Spleen (tissue), 7 donors: ENCODE measurements around the gene FCSK.

Experiments
- POLR2AphosphoS5 ChIP-seq, 3 donors: sonication (generic); formaldehyde crosslinking; IDR thresholded peaks; one replicate each; pipeline ENCODE4 v1.5.1; 2017; ENCODE audit warnings: antibody characterized with exemption in 3 of 3
- TF ChIP-seq, protein P1 (sequence below), 11 experiments: fragments of 200-600 bp in 7 of 11; fragments of 450-650 bp in 4 of 11; sonication (generic) in 4 of 11; IDR thresholded peaks in 8 of 11; conservative IDR thresholded peaks in 3 of 11; 1 replicate in 7 of 11; 2 replicates in 4 of 11; pipeline versions ENCODE4 v1.4.0 to v1.8.0; 2016 to 2021; ENCODE audit warnings: antibody characterized with exemption in 11 of 11, inconsistent platforms in 4 of 11, mild to moderate bottlenecking in 1 of 11
- donor health status: DM: no; HTN: no; CAD: no; lungs with moderate emphysema.
- donor health status: DM: no; HTN: no; CAD: no.
- donor health status: DM: no; HTN: no; CAD: no.

DNA sequence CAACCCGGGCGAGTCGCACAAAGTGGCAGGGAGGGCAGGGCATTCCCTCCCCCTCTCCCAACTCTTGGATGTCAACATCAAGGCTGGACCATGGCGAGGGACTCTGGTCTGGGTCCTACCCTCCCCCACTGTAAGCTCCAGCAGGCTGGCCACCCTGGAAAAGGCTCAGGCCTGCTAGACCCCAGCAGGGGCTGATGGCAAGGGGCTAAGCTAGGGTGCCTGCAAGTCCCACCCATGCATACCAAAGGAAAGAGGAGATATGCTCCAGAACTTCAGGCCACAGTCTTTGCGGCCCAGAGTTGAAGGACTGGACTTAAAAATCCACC, 35.4 kb upstream of the FCSK start:
- TF ChIP-seq, protein P1, sequence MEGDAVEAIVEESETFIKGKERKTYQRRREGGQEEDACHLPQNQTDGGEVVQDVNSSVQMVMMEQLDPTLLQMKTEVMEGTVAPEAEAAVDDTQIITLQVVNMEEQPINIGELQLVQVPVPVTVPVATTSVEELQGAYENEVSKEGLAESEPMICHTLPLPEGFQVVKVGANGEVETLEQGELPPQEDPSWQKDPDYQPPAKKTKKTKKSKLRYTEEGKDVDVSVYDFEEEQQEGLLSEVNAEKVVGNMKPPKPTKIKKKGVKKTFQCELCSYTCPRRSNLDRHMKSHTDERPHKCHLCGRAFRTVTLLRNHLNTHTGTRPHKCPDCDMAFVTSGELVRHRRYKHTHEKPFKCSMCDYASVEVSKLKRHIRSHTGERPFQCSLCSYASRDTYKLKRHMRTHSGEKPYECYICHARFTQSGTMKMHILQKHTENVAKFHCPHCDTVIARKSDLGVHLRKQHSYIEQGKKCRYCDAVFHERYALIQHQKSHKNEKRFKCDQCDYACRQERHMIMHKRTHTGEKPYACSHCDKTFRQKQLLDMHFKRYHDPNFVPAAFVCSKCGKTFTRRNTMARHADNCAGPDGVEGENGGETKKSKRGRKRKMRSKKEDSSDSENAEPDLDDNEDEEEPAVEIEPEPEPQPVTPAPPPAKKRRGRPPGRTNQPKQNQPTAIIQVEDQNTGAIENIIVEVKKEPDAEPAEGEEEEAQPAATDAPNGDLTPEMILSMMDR (IDR thresholded peaks at IDR 0.05 in 8 of 11, conservative IDR thresholded peaks at IDR 0.05 in 3 of 11) = no peak
- no peak for TF ChIP-seq POLR2AphosphoS5 (IDR thresholded peaks at IDR 0.05)
